Measurements from ENCODE around the gene SLC16A8. TPM values are rescaled to one million over a fixed set of nuclear protein-coding genes. Genes with fewer than 3 reads are reported as not detected.

Gene SLC16A8
- total RNA-seq, 1 experiment from 2014 or later = not detected

DNA sequence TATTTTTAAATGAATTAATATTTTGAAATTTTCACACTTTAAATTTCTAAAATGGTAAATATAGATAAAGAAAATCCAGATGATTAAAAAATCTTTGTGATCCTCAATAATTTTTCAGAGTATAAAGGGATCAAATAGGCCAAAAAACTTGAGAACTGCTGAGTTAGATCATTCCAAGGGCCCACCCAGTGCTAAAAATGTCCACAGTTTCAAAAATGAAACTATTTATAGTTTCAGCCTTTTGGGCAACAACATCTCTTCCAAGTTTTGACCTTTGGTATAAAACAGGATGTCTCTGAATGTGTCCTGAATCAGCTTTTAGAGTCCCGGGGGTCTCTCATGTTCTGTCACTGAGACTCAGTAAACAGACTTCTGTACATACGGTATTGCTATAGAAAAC, 47.4 kb upstream of the SLC16A8 start:
- Histone ChIP-seq H3K4me3 (replicated peaks in 1 of 2; ENCODE audit: low read depth in 1 of 2, low read length in 2 of 2) (no peak overlapping the region), H3K9ac (ENCODE audit: low read length) (no peak overlapping the region), H3K27me3 (ENCODE audit: insufficient read depth, low read length) (no peaks in the 10 kb centered on the region), H3K9me3 (ENCODE audit: control insufficient read depth in 1 of 2, insufficient read depth in 1 of 2, low read depth in 1 of 2, low read length in 2 of 2) (no peaks in the 10 kb centered on the region), H3K4me1 (ENCODE audit: control insufficient read depth in 1 of 2, insufficient read depth in 2 of 2, low read length in 2 of 2) (peaks cover 14 to 17% of the 10 kb centered on the region in 2 experiments), H3K79me2 (ENCODE audit: insufficient read depth, low read length) (no peaks in the 10 kb centered on the region), H3K27ac (ENCODE audit: low read depth, low read length) (no peak overlapping the region), H3K4me2 (ENCODE audit: low read length) (no peak overlapping the region), H3K9me2 (ENCODE audit: insufficient read depth) (no peaks in the 10 kb centered on the region), H2AFZ (ENCODE audit: low read depth, low read length, poor library complexity, severe bottlenecking) (no peak overlapping the region), H4K20me1 (ENCODE audit: insufficient read depth) (no peaks in the 10 kb centered on the region), H3K36me3 (ENCODE audit: control insufficient read depth in 1 of 2, insufficient read depth in 2 of 2, low read length in 2 of 2) (no peaks in the 10 kb centered on the region; a peak in 1 of 4 replicates)
- DNase-seq (ENCODE audit: low read depth, low spot score) (no peak), ATAC-seq (no peak)
- CTCF ChIA-PET = no interaction called here
- POLR2A ChIA-PET = no interaction called here
- no peak for TF ChIP-seq ZBTB33 (IDR thresholded peaks at IDR 0.05; ENCODE audit: extremely low read depth, insufficient replicate concordance, low read length)
- TF ChIP-seq EGR1 (IDR thresholded peaks at IDR 0.05; ENCODE audit: low read depth) = no peak
- no peak for TF ChIP-seq SIN3A (IDR thresholded peaks at IDR 0.05; ENCODE audit: low read depth)
- no peak for TF ChIP-seq TCF7L2 (IDR thresholded peaks at IDR 0.05; ENCODE audit: borderline replicate concordance, extremely low read depth, insufficient read depth, insufficient read length)
- TF ChIP-seq, protein P1, sequence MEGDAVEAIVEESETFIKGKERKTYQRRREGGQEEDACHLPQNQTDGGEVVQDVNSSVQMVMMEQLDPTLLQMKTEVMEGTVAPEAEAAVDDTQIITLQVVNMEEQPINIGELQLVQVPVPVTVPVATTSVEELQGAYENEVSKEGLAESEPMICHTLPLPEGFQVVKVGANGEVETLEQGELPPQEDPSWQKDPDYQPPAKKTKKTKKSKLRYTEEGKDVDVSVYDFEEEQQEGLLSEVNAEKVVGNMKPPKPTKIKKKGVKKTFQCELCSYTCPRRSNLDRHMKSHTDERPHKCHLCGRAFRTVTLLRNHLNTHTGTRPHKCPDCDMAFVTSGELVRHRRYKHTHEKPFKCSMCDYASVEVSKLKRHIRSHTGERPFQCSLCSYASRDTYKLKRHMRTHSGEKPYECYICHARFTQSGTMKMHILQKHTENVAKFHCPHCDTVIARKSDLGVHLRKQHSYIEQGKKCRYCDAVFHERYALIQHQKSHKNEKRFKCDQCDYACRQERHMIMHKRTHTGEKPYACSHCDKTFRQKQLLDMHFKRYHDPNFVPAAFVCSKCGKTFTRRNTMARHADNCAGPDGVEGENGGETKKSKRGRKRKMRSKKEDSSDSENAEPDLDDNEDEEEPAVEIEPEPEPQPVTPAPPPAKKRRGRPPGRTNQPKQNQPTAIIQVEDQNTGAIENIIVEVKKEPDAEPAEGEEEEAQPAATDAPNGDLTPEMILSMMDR (IDR thresholded peaks at IDR 0.05 in 2 of 3, conservative IDR thresholded peaks at IDR 0.05 in 1 of 3; ENCODE audit: borderline replicate concordance in 1 of 3, insufficient read depth in 1 of 3, low read depth in 2 of 3, low read length in 2 of 3) = no peak
- TF ChIP-seq SP1 (IDR thresholded peaks at IDR 0.05; ENCODE audit: low read depth) = no peak
- no peak for TF ChIP-seq POLR2A (IDR thresholded peaks at IDR 0.05; ENCODE audit: borderline replicate concordance, extremely low read depth, insufficient read depth, insufficient read length)
- TF ChIP-seq SRF (IDR thresholded peaks at IDR 0.05; ENCODE audit: low read depth) = no peak
- TF ChIP-seq POLR2AphosphoS5 (IDR thresholded peaks at IDR 0.05; ENCODE audit: low read depth, low read length) = no peak
- TF ChIP-seq JUND (IDR thresholded peaks at IDR 0.05) = no peak
- TF ChIP-seq MAX (IDR thresholded peaks at IDR 0.05) = no peak
- no peak for TF ChIP-seq EZH2phosphoT487 (IDR thresholded peaks at IDR 0.05; ENCODE audit: borderline replicate concordance)
- no peak for TF ChIP-seq ZNF274 (IDR thresholded peaks at IDR 0.05; ENCODE audit: low read depth, low read length)
- TF ChIP-seq RAD21 (IDR thresholded peaks at IDR 0.05; ENCODE audit: low read depth) = no peak
- TF ChIP-seq FOSL1 (IDR thresholded peaks at IDR 0.05; ENCODE audit: low read depth) = no peak
- no peak for TF ChIP-seq ELF1 (IDR thresholded peaks at IDR 0.05; ENCODE audit: borderline replicate concordance, low read depth)
- TF ChIP-seq CEBPB (IDR thresholded peaks at IDR 0.05; ENCODE audit: low read depth) = no peak
- no peak for TF ChIP-seq ATF3 (IDR thresholded peaks at IDR 0.05)
- TF ChIP-seq ZFX (IDR thresholded peaks at IDR 0.05) = no peak
- TF ChIP-seq YY1 (IDR thresholded peaks at IDR 0.05; ENCODE audit: extremely low read depth, insufficient replicate concordance, low read depth, low read length) = no peak
- no TSS peak for BruUV-seq (replicated peaks)
- intact Hi-C loops (cut with micrococcal nuclease) = no loop called here
- RAD21 ChIA-PET (ENCODE audit: low non-redundant PET in 1 of 2, low total read pairs in 2 of 2, uncharacterized antibody in 2 of 2, unreplicated experiment in 2 of 2) = no interaction called here

Measured in HCT116 (cell line).